ENCODE measurements around the gene PSMD9. TPM values are rescaled to one million over a fixed set of nuclear protein-coding genes. Genes with fewer than 3 reads are reported as not detected.

PSMD9 gene
- total RNA-seq, 1 donor from 2014 or later = 44.2 TPM

- DNase-seq (ENCODE audit: low read depth) = no peak
- no peak for TF ChIP-seq CTCF (conservative IDR thresholded peaks at IDR 0.05; ENCODE audit: low read depth, low read length)
- no peak overlapping the region for H3K4me3 ChIP-seq (ENCODE audit: low read depth, low read length)
Observed at GRCh38 chr12:121893961-121894460, 5.4 kb downstream of the PSMD9 start.

GRCh38 chr12:121894633-121895032 lies 6.0 kb downstream of the PSMD9 start:
- no peak for DNase-seq (ENCODE audit: low read depth)
- H3K4me3 ChIP-seq (ENCODE audit: low read depth, low read length) = no peak overlapping the region
- peak; percentile 49 for TF ChIP-seq CTCF (conservative IDR thresholded peaks at IDR 0.05; ENCODE audit: low read depth, low read length)

GRCh38 chr12:121898287-121898686 lies 9.7 kb downstream of the PSMD9 start:
- no peak overlapping the region for H3K4me3 ChIP-seq (ENCODE audit: low read depth, low read length)
- no peak for DNase-seq (ENCODE audit: low read depth)
- TF ChIP-seq CTCF (conservative IDR thresholded peaks at IDR 0.05; ENCODE audit: low read depth, low read length) = no peak

GRCh38 chr12:121899590-121899989 lies 11.0 kb downstream of the PSMD9 start:
- no peak overlapping the region for H3K4me3 ChIP-seq (ENCODE audit: low read depth, low read length)
- DNase-seq (ENCODE audit: low read depth) = no peak
- TF ChIP-seq CTCF (conservative IDR thresholded peaks at IDR 0.05; ENCODE audit: low read depth, low read length) = no peak

- no peak overlapping the region for H3K4me3 ChIP-seq (ENCODE audit: low read depth, low read length)
- no peak for TF ChIP-seq CTCF (conservative IDR thresholded peaks at IDR 0.05; ENCODE audit: low read depth, low read length)
- no peak for DNase-seq (ENCODE audit: low read depth)
Observed at GRCh38 chr12:121903202-121903601, 14.6 kb downstream of the PSMD9 start.

- TF ChIP-seq CTCF (conservative IDR thresholded peaks at IDR 0.05; ENCODE audit: low read depth, low read length) = no peak
- no peak for DNase-seq (ENCODE audit: low read depth)
- H3K4me3 ChIP-seq (ENCODE audit: low read depth, low read length) = no peak overlapping the region
Observed at GRCh38 chr12:121905746-121906145, 17.2 kb downstream of the PSMD9 start.

GRCh38 chr12:121908702-121909101 lies 20.1 kb downstream of the PSMD9 start:
- no peak overlapping the region for H3K4me3 ChIP-seq (ENCODE audit: low read depth, low read length)
- no peak for DNase-seq (ENCODE audit: low read depth)
- no peak for TF ChIP-seq CTCF (conservative IDR thresholded peaks at IDR 0.05; ENCODE audit: low read depth, low read length)
